Measurements from ENCODE around the gene ADAMTS19. TPM values are rescaled to one million over a fixed set of nuclear protein-coding genes. Genes with fewer than 3 reads are reported as not detected.

Gene ADAMTS19
- total RNA-seq, 1 donor from 2014 or later = 0.12 TPM

DNA sequence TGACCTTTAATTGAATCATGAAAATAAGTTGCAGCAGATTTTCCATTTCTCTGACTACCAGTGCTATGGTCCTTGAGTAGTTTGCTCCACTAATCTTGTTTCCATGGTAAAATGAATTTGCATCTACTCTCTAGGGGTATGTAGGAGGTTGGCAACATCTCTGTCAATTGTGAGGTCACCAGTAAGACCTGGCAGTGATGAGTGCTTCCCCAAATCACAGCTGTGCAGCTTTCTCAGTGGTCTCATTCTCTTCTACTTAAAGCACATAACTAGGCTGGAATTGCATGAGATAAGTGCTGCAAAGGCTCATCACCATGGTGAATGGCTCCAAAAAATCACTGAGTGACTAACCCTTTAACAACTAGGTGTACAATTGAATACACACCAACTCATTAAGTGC is 36.3 kb downstream of the ADAMTS19 start:
- no peak overlapping the region for H3K4me3 Mint-ChIP-seq (ENCODE audit: unreplicated experiment)
- no peak overlapping the region for H3K27ac Mint-ChIP-seq (ENCODE audit: unreplicated experiment)
- H3K9me3 Mint-ChIP-seq (ENCODE audit: low read depth) = peaks cover 5% of the 10 kb centered on the region
- peaks cover 17% of the 10 kb centered on the region for H3K4me1 Mint-ChIP-seq (ENCODE audit: low read depth)
- no peak for DNase-seq (ENCODE audit: low spot score)
- H3K27me3 Mint-ChIP-seq (ENCODE audit: low read depth) = peaks cover 5% of the 10 kb centered on the region
- no peaks in the 10 kb centered on the region for H3K36me3 Mint-ChIP-seq (ENCODE audit: low read depth)
- TF ChIP-seq, protein P1, sequence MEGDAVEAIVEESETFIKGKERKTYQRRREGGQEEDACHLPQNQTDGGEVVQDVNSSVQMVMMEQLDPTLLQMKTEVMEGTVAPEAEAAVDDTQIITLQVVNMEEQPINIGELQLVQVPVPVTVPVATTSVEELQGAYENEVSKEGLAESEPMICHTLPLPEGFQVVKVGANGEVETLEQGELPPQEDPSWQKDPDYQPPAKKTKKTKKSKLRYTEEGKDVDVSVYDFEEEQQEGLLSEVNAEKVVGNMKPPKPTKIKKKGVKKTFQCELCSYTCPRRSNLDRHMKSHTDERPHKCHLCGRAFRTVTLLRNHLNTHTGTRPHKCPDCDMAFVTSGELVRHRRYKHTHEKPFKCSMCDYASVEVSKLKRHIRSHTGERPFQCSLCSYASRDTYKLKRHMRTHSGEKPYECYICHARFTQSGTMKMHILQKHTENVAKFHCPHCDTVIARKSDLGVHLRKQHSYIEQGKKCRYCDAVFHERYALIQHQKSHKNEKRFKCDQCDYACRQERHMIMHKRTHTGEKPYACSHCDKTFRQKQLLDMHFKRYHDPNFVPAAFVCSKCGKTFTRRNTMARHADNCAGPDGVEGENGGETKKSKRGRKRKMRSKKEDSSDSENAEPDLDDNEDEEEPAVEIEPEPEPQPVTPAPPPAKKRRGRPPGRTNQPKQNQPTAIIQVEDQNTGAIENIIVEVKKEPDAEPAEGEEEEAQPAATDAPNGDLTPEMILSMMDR (IDR thresholded peaks at IDR 0.05) = no peak

DNA sequence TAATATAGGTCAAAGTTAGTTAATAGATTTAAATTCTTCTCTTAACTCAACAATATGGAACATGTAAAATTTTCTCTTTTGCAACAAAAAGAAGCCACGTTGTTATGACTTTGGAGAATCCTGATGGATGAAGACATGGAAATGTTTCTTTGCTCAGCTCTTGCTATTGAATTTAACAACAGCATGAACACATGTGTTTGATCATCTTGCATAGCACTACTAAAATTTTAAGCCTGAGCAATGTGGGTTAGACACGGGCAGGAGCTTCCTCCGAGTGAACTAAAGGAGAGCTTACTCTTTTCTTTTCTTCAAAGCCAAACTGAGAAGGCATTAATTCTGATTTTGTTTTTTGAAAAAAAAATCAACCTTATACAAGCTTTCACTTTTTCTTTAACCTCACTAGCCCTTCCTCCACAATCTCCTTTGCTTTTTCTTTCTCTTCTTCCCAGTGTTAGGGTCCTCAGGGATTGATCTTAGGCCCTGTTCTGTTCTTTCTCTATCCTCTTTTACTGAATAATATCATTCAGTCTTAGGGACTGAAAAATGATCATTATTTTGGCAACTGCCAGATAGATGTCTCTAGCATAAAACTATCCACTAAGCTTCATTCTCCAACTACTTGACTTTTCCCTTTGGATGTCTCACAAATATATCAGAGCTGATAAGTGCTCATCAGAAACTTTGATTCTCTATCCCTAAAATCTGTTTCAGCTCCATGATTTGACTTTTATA is 36.9 kb downstream of the ADAMTS19 start:
- Mint-ChIP-seq H3K27ac (ENCODE audit: unreplicated experiment) (no peak overlapping the region), H3K4me3 (ENCODE audit: unreplicated experiment) (no peak overlapping the region), H3K4me1 (ENCODE audit: low read depth) (peaks cover 17% of the 10 kb centered on the region), H3K27me3 (ENCODE audit: low read depth) (peaks cover 5% of the 10 kb centered on the region), H3K9me3 (ENCODE audit: low read depth) (peaks cover 5% of the 10 kb centered on the region), H3K36me3 (ENCODE audit: low read depth) (no peaks in the 10 kb centered on the region)
- TF ChIP-seq, protein P1 (IDR thresholded peaks at IDR 0.05) = no peak
- no peak for DNase-seq (ENCODE audit: low spot score)

DNA sequence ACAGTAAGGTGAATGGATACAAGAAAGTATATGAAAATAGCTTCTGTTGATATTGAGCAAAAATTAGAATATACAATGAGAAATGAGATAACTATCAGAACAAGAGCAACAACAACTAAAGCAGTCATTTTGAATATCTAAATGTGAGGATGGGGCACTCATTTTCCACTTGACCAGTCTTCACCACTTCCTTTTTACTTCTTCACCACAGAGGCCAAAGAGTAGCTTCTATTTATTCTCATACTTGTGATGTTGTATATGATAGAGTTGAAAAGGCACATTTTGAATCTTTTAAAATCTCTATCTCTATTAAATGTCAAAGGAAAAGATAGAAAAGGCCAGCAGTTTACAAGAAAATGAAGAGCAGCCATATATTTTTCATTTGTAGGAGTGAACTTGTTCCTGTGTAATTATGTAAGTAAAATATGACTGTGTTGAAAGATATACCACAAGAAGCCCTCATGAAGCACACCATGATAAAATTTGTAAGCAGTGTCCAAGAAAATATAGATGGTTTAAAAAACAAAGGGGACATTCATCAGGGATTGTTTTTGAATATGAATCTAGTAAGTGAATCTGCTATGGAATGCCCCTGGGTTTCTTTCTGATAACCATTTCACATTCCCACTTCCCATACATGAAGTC is 39.2 kb downstream of the ADAMTS19 start:
- no peak overlapping the region for H3K4me3 Mint-ChIP-seq (ENCODE audit: unreplicated experiment)
- peaks cover 5% of the 10 kb centered on the region for H3K27me3 Mint-ChIP-seq (ENCODE audit: low read depth)
- peaks cover 16% of the 10 kb centered on the region for H3K4me1 Mint-ChIP-seq (ENCODE audit: low read depth)
- DNase-seq (ENCODE audit: low spot score) = no peak
- TF ChIP-seq, protein P1 (IDR thresholded peaks at IDR 0.05) = no peak
- H3K27ac Mint-ChIP-seq (ENCODE audit: unreplicated experiment) = no peak overlapping the region
- peaks cover 3% of the 10 kb centered on the region for H3K9me3 Mint-ChIP-seq (ENCODE audit: low read depth)
- no peaks in the 10 kb centered on the region for H3K36me3 Mint-ChIP-seq (ENCODE audit: low read depth)

DNA sequence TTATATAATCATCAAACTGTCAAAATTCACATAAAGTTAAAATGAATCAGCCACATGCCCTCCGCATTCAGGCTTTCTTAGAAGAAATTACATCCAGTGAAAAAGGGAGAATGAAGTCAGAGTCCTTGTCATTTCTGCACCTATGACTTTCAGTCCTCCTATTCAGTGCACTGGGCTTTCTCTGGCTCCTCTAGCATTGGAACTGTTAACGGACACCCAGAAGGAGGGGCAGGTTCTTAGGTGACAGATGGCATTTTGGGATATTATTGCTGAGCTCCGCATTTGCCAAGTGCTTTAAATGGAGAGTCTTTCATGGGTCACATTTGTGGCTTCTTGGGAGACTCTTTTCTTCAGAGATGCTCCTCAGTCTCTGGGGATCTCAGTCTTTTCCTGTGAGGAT is 40.0 kb downstream of the ADAMTS19 start:
- Mint-ChIP-seq H3K36me3 (ENCODE audit: low read depth) (no peaks in the 10 kb centered on the region), H3K9me3 (ENCODE audit: low read depth) (no peaks in the 10 kb centered on the region), H3K27me3 (ENCODE audit: low read depth) (peaks cover 5% of the 10 kb centered on the region), H3K27ac (ENCODE audit: unreplicated experiment) (no peak overlapping the region), H3K4me3 (ENCODE audit: unreplicated experiment) (no peak overlapping the region), H3K4me1 (ENCODE audit: low read depth) (peaks cover 8% of the 10 kb centered on the region)
- TF ChIP-seq, protein P1 (IDR thresholded peaks at IDR 0.05) = no peak
- DNase-seq (ENCODE audit: low spot score) = no peak

DNA sequence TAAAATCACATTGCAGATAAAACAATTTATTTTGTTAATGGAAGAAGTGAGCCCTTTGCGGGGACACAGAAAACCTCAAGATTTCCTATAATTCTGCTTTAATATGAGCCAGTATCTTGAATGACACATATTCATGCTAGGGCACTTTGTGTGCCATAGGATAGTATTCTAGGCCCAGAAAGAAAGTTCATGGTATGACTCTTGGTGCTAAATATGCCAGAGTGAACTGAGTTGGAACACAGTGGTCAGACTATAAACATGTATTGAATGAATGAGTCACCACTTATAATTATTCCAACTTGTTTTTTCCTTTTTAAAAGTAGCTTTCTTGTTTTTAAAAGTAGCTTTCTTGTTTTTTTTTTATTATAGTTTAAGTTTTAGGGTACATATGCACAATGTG is 46.0 kb downstream of the ADAMTS19 start:
- no peak for DNase-seq (ENCODE audit: low spot score)
- Mint-ChIP-seq H3K27ac (ENCODE audit: unreplicated experiment) (no peak overlapping the region), H3K27me3 (ENCODE audit: low read depth) (no peaks in the 10 kb centered on the region), H3K9me3 (ENCODE audit: low read depth) (no peaks in the 10 kb centered on the region), H3K4me1 (ENCODE audit: low read depth) (no peaks in the 10 kb centered on the region), H3K4me3 (ENCODE audit: unreplicated experiment) (no peak overlapping the region), H3K36me3 (ENCODE audit: low read depth) (no peaks in the 10 kb centered on the region)
- TF ChIP-seq, protein P1 (IDR thresholded peaks at IDR 0.05) = no peak
